Natural killer cell (primary cell): ENCODE results near the gene IFI6. TPM values are rescaled to one million over a fixed set of nuclear protein-coding genes. Genes with fewer than 3 reads are reported as not detected.

Experiments
- ATAC-seq, 3 donors: fragments of 150-1000 bp in 2 of 3; fragments of 200-7000 bp in 1 of 3; cut with Tn5 transposase; 1 replicate in 1 of 3; 2 replicates in 2 of 3; pipeline ENCODE4 v1.10.0; 2021; ENCODE audit warnings: mild to moderate bottlenecking in 2 of 3, moderate library complexity in 2 of 3
- DNase-seq, 2 donors: peaks; one replicate each; pipeline versions ENCODE4 v3.0.0 to v3.0.0-alpha.2; 2013 to 2021; ENCODE audit warnings: mixed read lengths in 1 of 2
- H3K27ac ChIP-seq: one replicate; pipeline ENCODE4 v1.5.1; 2013; ENCODE audit warnings: mild to moderate bottlenecking, low read length
- H3K27me3 ChIP-seq: one replicate; pipeline ENCODE4 v1.6.1; 2013; ENCODE audit warnings: low read length; ENCODE audit not compliant: control insufficient read depth, insufficient read depth
- H3K36me3 ChIP-seq: one replicate; pipeline ENCODE4 v1.6.1; 2013; ENCODE audit warnings: low read length; ENCODE audit not compliant: control insufficient read depth, insufficient read depth
- H3K4me1 ChIP-seq: one replicate; pipeline ENCODE4 v1.6.1; 2013; ENCODE audit warnings: low read length; ENCODE audit not compliant: control insufficient read depth, insufficient read depth
- H3K4me3 ChIP-seq: one replicate; pipeline ENCODE4 v1.5.1; 2013; ENCODE audit warnings: low read length
- H3K9me3 ChIP-seq: one replicate; pipeline ENCODE4 v1.6.1; 2013; ENCODE audit warnings: low read length; ENCODE audit not compliant: control insufficient read depth, insufficient read depth
- H3K27ac Mint-ChIP-seq, 2 donors: one replicate each; pipeline ENCODE4 v1.8.0; 2022; ENCODE audit warnings: mild to moderate bottlenecking in 2 of 2, mixed read lengths in 2 of 2, moderate library complexity in 1 of 2
- H3K27me3 Mint-ChIP-seq, 2 donors: one replicate each; pipeline ENCODE4 v1.8.0; 2022; ENCODE audit warnings: low read depth in 2 of 2, mixed read lengths in 2 of 2
- H3K36me3 Mint-ChIP-seq: one replicate; pipeline ENCODE4 v1.8.0; 2022; ENCODE audit warnings: mixed read lengths
- H3K4me1 Mint-ChIP-seq, 2 donors: one replicate each; pipeline ENCODE4 v1.8.0; 2022; ENCODE audit warnings: mixed read lengths in 2 of 2
- H3K4me3 Mint-ChIP-seq: one replicate; pipeline ENCODE4 v1.8.0; 2022; ENCODE audit warnings: mild to moderate bottlenecking, moderate library complexity, mixed read lengths
- H3K9me3 Mint-ChIP-seq, 2 donors: one replicate each; pipeline ENCODE4 v1.8.0; 2022; ENCODE audit warnings: mixed read lengths in 2 of 2
- WGBS: methylation state at CpG from one replicate; pipeline ENCODE4 v1.1.7; 2013; ENCODE audit warnings: missing lambda C conversion rate; ENCODE audit not compliant: insufficient coverage; 5-methylcytosine and 5-hydroxymethylcytosine counted together
- intact Hi-C: fragments of 100-400 bp; cut with micrococcal nuclease; formaldehyde crosslinking; loops from one replicate; pipeline ENCODE4 v1.14.2; 2022
- total RNA-seq, 4 donors: library from RNA; stranded (reverse); fragments of 120-200 nt in 1 of 4; gene quantifications; one replicate each; pipeline versions ENCODE4 v1.2.3 to v1.2.4, GENCODE V29; 2013 to 2022
- TF ChIP-seq, protein P1 (sequence below): fragments of 200-600 bp; IDR thresholded peaks from one replicate; pipeline ENCODE4 v1.8.0; 2022; ENCODE audit warnings: antibody characterized with exemption

The IFI6 gene
- total RNA-seq, 3 donors from 2014 or later (not counting 1 experiment from before 2014, with no cell fraction given) = 26.7 to 36.0 (median 34.8) TPM

DNA sequence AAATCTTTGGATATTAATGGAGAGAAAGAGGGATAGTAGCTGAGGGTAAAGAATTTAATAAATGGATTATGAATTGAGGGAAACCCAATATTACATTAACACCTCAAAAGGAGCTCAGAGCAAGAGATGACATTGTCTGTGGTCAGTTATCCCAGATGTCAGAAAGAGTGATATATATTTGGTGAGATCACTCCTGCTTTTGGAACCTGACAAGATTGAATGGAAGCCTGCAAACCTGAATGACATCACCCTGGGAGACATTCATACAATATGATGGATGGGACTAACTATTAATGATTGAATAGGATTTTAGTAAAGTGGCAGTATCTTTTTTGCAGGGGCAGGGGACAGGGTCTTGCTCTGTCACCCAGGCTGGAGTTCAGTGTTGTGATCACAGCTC is 6.8 kb upstream of the IFI6 start:
- intact Hi-C loops = no loop called here

DNA sequence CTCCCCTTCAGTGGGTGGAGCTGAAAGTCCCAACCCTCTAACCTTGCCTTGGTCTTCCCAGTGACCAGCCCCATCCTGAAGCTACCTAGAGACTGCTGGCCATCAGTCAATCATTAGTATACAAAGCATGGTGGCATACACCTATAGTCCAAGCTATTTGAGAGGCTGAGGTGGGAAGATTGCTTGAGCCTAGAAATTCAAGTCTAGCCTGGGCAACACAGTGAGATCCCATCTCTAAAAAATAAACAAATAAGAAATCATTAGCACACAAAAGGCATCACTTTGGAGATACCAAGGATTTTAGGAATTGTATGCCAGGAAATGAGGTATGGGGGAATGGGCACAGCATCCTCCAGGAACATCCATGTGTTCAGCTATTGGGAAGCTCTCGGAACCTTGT is 4.4 kb upstream of the IFI6 start:
- no peak overlapping the region for H3K27ac Mint-ChIP-seq

More for the DNA sequence above, 6.8 kb upstream of the IFI6 start:
- H3K36me3 ChIP-seq = no peaks in the 10 kb centered on the region
- H3K27me3 ChIP-seq = no peaks in the 10 kb centered on the region
- H3K4me1 ChIP-seq = no peaks in the 10 kb centered on the region
- peaks cover 11% of the 10 kb centered on the region for H3K36me3 Mint-ChIP-seq
- H3K4me3 Mint-ChIP-seq = no peak overlapping the region
- H3K27ac ChIP-seq = no peak overlapping the region
- no peaks in the 10 kb centered on the region for H3K4me1 Mint-ChIP-seq
- H3K9me3 ChIP-seq = peaks cover 12% of the 10 kb centered on the region
- TF ChIP-seq, protein P1, sequence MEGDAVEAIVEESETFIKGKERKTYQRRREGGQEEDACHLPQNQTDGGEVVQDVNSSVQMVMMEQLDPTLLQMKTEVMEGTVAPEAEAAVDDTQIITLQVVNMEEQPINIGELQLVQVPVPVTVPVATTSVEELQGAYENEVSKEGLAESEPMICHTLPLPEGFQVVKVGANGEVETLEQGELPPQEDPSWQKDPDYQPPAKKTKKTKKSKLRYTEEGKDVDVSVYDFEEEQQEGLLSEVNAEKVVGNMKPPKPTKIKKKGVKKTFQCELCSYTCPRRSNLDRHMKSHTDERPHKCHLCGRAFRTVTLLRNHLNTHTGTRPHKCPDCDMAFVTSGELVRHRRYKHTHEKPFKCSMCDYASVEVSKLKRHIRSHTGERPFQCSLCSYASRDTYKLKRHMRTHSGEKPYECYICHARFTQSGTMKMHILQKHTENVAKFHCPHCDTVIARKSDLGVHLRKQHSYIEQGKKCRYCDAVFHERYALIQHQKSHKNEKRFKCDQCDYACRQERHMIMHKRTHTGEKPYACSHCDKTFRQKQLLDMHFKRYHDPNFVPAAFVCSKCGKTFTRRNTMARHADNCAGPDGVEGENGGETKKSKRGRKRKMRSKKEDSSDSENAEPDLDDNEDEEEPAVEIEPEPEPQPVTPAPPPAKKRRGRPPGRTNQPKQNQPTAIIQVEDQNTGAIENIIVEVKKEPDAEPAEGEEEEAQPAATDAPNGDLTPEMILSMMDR = no peak
- H3K27me3 Mint-ChIP-seq = peaks cover 0 to 8% of the 10 kb centered on the region in 2 donors
- no peak for DNase-seq
- peaks cover 4 to 5% of the 10 kb centered on the region in 2 donors for H3K9me3 Mint-ChIP-seq
- no peak overlapping the region for H3K4me3 ChIP-seq
- ATAC-seq = no peak
- H3K27ac Mint-ChIP-seq = no peak overlapping the region

DNA sequence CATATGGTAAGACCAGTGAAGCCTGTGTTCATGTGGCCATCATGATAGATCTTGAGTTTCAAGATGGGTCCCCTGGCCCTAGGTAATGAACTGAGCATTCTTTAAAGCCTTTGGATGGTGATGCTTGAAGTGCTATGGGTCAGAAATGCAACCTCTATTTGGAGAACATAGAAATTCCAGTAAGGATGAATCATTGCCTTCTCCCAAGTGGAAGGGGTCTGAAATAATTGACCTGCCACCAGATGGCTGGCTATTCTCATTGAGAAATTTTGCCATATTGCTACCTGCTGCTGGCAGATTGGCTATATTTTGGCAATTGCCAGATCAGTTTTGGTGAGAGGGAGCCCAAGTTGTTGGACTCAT is 739 bp upstream of the IFI6 start:
- Mint-ChIP-seq H3K27ac (peak overlapping the region; percentile 87 to 96), H3K4me3 (peak overlapping the region; percentile 97), H3K4me1 (peaks cover 28 to 29% of the 10 kb centered on the region in 2 donors), H3K27me3 (no peaks in the 10 kb centered on the region), H3K36me3 (no peaks in the 10 kb centered on the region), H3K9me3 (no peaks in the 10 kb centered on the region)
- no peaks in the 10 kb centered on the region for H3K27me3 ChIP-seq
- DNase-seq = no peak
- H3K27ac ChIP-seq = peak overlapping the region; percentile 85
- H3K4me3 ChIP-seq = no peak overlapping the region
- ATAC-seq = no peak
- H3K9me3 ChIP-seq = no peaks in the 10 kb centered on the region
- H3K36me3 ChIP-seq = no peaks in the 10 kb centered on the region
- TF ChIP-seq, protein P1 = no peak
- peaks cover 33% of the 10 kb centered on the region for H3K4me1 ChIP-seq
- intact Hi-C loops = loop anchor here (1.0 to 5.0 kb wide), 2 partner anchors 53 to 100 kb away; partner anchors contain the start of genes FAM76A and STX12

More for the DNA sequence above, 4.4 kb upstream of the IFI6 start:
- no peaks in the 10 kb centered on the region for H3K27me3 ChIP-seq
- H3K9me3 Mint-ChIP-seq = peaks cover 1% of the 10 kb centered on the region in 2 donors
- 100% methylated on average over 1 of the region's 1 CpG for WGBS
- peaks cover 12% of the 10 kb centered on the region for H3K4me1 ChIP-seq
- H3K36me3 ChIP-seq = no peaks in the 10 kb centered on the region
- H3K36me3 Mint-ChIP-seq = peaks cover 4% of the 10 kb centered on the region
- intact Hi-C loops = no loop called here
- ATAC-seq = no peak
- H3K4me3 Mint-ChIP-seq = no peak overlapping the region
- H3K27me3 Mint-ChIP-seq = peaks cover 0 to 5% of the 10 kb centered on the region in 2 donors
- TF ChIP-seq, protein P1 = no peak
- no peak overlapping the region for H3K4me3 ChIP-seq
- peaks cover 8% of the 10 kb centered on the region for H3K9me3 ChIP-seq
- no peak for DNase-seq
- H3K27ac ChIP-seq = no peak overlapping the region
- peaks cover 12 to 16% of the 10 kb centered on the region in 2 donors for H3K4me1 Mint-ChIP-seq

DNA sequence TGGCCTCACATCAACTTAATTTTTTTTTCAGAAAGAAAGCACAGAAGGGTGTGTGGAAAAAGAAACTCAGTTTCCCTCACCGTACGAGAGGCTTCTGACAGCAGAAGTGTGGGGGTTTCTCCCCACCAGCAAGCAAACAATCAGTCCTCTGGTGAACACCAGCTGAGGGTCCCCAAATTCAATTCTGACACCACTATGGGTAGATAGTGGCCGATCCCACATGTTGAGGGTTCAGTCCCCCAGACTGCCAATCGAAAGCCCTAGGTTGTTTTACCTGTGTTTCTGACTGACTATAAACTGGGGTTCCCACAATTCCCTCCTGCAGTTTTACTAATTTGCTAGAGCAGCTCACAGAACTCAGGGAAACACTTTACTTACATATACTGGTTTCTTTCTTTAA is 2.1 kb downstream of the IFI6 start:
- no peaks in the 10 kb centered on the region for H3K27me3 ChIP-seq
- Mint-ChIP-seq H3K4me3 (peak overlapping the region; percentile 84), H3K27ac (peak overlapping the region; percentile 78 to 80), H3K9me3 (no peaks in the 10 kb centered on the region), H3K27me3 (no peaks in the 10 kb centered on the region), H3K36me3 (no peaks in the 10 kb centered on the region), H3K4me1 (peaks cover 28 to 34% of the 10 kb centered on the region in 2 donors)
- H3K27ac ChIP-seq = no peak overlapping the region
- TF ChIP-seq, protein P1 = no peak
- peaks cover 9% of the 10 kb centered on the region for H3K36me3 ChIP-seq
- DNase-seq (no peak), ATAC-seq (no peak)
- H3K4me3 ChIP-seq = no peak overlapping the region
- WGBS = 95% methylated on average over 4 of the region's 4 CpGs
- H3K4me1 ChIP-seq = peaks cover 33% of the 10 kb centered on the region
- intact Hi-C loops = loop anchor here (5.0 kb wide), 1 partner anchor 102 kb away; the partner anchor contains the start of gene STX12
- no peaks in the 10 kb centered on the region for H3K9me3 ChIP-seq
